ENCODE data around the gene MED27. TPM values are rescaled to one million over a fixed set of nuclear protein-coding genes. Genes with fewer than 3 reads are reported as not detected.

MED27 gene
- total and polyA plus RNA-seq, 2 of the 4 experiments (the other 2 are of a cell fraction): 50.2 to 63.4 TPM

DNA sequence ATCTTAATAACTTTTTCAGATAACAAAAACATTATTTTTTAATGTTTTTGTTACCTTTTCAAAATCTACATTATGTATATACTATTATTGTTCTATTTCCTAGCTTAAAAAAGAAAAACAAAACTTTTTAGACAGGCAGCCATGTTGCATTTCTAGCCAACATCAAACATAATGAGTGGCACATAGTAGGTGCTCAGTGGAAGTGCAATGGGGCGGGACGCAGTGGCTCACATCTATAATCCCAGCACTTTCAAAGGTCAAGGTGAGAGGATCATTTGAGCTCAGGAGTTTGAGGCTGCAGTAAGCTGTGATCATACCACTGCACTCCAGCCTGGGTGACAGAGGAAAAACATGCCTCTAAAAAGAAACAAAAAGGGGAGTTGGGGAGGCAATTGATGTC, 68.4 kb downstream of the MED27 start:
- Histone ChIP-seq H3K4ac (ENCODE audit: low read depth, low read length) (no peak overlapping the region), H2BK5ac (ENCODE audit: low read depth, low read length, poor library complexity, severe bottlenecking) (no peak overlapping the region), H3K79me1 (ENCODE audit: low read depth in 1 of 2, low read length in 2 of 2) (peaks cover 22 to 56% of the 10 kb centered on the region in 2 experiments), H3K18ac (ENCODE audit: low read depth, low read length) (no peak overlapping the region), H2BK15ac (ENCODE audit: low read depth, low read length) (no peak overlapping the region), H3K36me3 (ENCODE audit: control insufficient read depth, insufficient read depth, low read length) (peaks cover 3% of the 10 kb centered on the region; the same call in 1 of the 2 replicates), H3K56ac (ENCODE audit: extremely low read depth, insufficient read depth, low read length) (no peak overlapping the region), H2AK5ac (ENCODE audit: low read depth, low read length) (no peak overlapping the region), H3K4me1 (ENCODE audit: control insufficient read depth, insufficient read depth, low read length) (peaks cover 10% of the 10 kb centered on the region), H3K4me2 (ENCODE audit: low read depth, low read length) (no peak overlapping the region), H3K27ac (ENCODE audit: insufficient read depth, low read length) (no peak overlapping the region), H2AK9ac (replicated peaks; ENCODE audit: low read depth, low read length, poor library complexity) (no peak overlapping the region), H4K5ac (ENCODE audit: low read depth, low read length) (no peak overlapping the region), H4K91ac (ENCODE audit: insufficient read depth, low read depth, low read length) (no peak overlapping the region), H3K9me3 (ENCODE audit: control insufficient read depth, insufficient read depth, low read length) (no peaks in the 10 kb centered on the region), H2AFZ (replicated peaks; ENCODE audit: low read length, poor library complexity) (no peak overlapping the region), H3K4me3 (ENCODE audit: insufficient read depth, low read depth, low read length) (no peak overlapping the region), H3K27me3 (ENCODE audit: control insufficient read depth, insufficient read depth, low read length) (no peaks in the 10 kb centered on the region), H3K23ac (ENCODE audit: low read depth, low read length) (no peak overlapping the region), H3K9me1 (ENCODE audit: insufficient read depth, low read length) (peaks cover 19% of the 10 kb centered on the region), H2BK20ac (ENCODE audit: low read depth, low read length) (no peak overlapping the region), H2BK120ac (ENCODE audit: low read depth, low read length) (no peak overlapping the region), H4K20me1 (ENCODE audit: insufficient read depth, low read length) (0 out of 2 replicates have a peak, but pooled peaks cover 9% of the 10 kb centered on the region), H3K9ac (ENCODE audit: low read depth, low read length) (no peak overlapping the region), H4K8ac (ENCODE audit: low read depth in 2 of 2, low read length in 2 of 2) (no peak overlapping the region), H3K14ac (replicated peaks; ENCODE audit: low read depth, low read length) (no peak overlapping the region)
- ATAC-seq (ENCODE audit: low read depth) (no peak), DNase-seq (no peak)
- no TSS peak for BruUV-seq (replicated peaks)
- dilution Hi-C loops (cut with HindIII; ENCODE audit: low sequenced_read_pairs, unreplicated experiment) (no loop called here), in situ Hi-C loops (cut with MboI; ENCODE audit: low sequenced_read_pairs) (no loop called here), intact Hi-C loops (cut with micrococcal nuclease) (no loop called here)
- no CpG with 5 or more reads among the region's 2 CpGs for WGBS, 2 experiments (ENCODE audit: extremely low coverage in 2 of 2, insufficient read length in 1 of 2)
- ChIA-PET POLR2A (ENCODE audit: unreplicated experiment) (no interaction called here), CTCF (no interaction called here)
- TF ChIP-seq RAD21 (IDR thresholded peaks at IDR 0.05; ENCODE audit: low read length) (no peak), BHLHE40 (IDR thresholded peaks at IDR 0.05; ENCODE audit: low read depth, low read length) (no peak), CHD1 (IDR thresholded peaks at IDR 0.05; ENCODE audit: low read depth, low read length) (no peak), RFX5 (IDR thresholded peaks at IDR 0.05; ENCODE audit: low read depth, low read length) (no peak), CTCF (conservative IDR thresholded peaks at IDR 0.05; ENCODE audit: low read depth, low read length) (no peak), NFE2L2 (IDR thresholded peaks at IDR 0.05; ENCODE audit: low read depth, low read length) (no peak), POLR2A (IDR thresholded peaks at IDR 0.05; ENCODE audit: low read depth, low read length) (no peak), MAFK (IDR thresholded peaks at IDR 0.05; ENCODE audit: low read depth, low read length) (no peak), ELK1 (IDR thresholded peaks at IDR 0.05; ENCODE audit: borderline replicate concordance, low read depth, low read length) (no peak), SMC3 (IDR thresholded peaks at IDR 0.05; ENCODE audit: low read depth, low read length) (no peak), MXI1 (IDR thresholded peaks at IDR 0.05; ENCODE audit: borderline replicate concordance, low read depth, low read length) (no peak), USF2 (IDR thresholded peaks at IDR 0.05; ENCODE audit: low read depth, low read length) (no peak), MAZ (IDR thresholded peaks at IDR 0.05; ENCODE audit: borderline replicate concordance, low read depth, low read length) (no peak), CEBPB (IDR thresholded peaks at IDR 0.05; ENCODE audit: low read depth, low read length) (no peak), RCOR1 (IDR thresholded peaks at IDR 0.05; ENCODE audit: insufficient replicate concordance, low read length) (no peak), FOS (IDR thresholded peaks at IDR 0.05; ENCODE audit: low read depth, low read length) (no peak)
